Upper lobe of left lung (tissue), 4 donors: ENCODE measurements around the gene OR51L1.

Experiments
- POLR2A ChIP-seq, 4 donors: fragments of 450-650 bp; IDR thresholded peaks; one replicate each; pipeline ENCODE4 v1.5.1; 2016 to 2017; ENCODE audit warnings: antibody characterized with exemption in 4 of 4, mild to moderate bottlenecking in 2 of 4
- TF ChIP-seq, protein P1 (sequence below), 6 experiments: fragments of 450-650 bp in 4 of 6; fragments of 200-600 bp in 2 of 6; sonication (generic) in 2 of 6; IDR thresholded peaks; one replicate each; pipeline ENCODE4 v1.5.1; 2016 to 2019; ENCODE audit warnings: antibody characterized with exemption in 6 of 6

DNA sequence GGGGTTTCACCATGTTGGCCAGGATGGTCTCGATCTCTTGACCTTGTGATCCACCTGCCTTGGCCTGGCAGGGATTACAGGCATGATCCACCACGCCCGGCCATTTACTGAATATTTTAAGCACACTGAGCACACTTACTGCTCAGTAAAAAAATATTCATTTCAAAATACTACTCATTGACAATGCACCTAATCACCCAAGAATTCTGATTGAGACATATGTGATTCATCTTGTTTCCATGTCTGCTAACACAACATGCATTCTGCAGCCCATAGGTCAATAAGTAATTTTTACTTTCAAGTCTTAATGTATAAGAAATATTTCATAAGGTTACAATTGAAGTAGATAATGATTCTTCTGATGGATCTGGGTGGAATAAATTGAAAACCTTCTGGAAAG, 47.4 kb downstream of the OR51L1 start:
- TF ChIP-seq POLR2A (IDR thresholded peaks at IDR 0.05), result no peak
- TF ChIP-seq, protein P1, sequence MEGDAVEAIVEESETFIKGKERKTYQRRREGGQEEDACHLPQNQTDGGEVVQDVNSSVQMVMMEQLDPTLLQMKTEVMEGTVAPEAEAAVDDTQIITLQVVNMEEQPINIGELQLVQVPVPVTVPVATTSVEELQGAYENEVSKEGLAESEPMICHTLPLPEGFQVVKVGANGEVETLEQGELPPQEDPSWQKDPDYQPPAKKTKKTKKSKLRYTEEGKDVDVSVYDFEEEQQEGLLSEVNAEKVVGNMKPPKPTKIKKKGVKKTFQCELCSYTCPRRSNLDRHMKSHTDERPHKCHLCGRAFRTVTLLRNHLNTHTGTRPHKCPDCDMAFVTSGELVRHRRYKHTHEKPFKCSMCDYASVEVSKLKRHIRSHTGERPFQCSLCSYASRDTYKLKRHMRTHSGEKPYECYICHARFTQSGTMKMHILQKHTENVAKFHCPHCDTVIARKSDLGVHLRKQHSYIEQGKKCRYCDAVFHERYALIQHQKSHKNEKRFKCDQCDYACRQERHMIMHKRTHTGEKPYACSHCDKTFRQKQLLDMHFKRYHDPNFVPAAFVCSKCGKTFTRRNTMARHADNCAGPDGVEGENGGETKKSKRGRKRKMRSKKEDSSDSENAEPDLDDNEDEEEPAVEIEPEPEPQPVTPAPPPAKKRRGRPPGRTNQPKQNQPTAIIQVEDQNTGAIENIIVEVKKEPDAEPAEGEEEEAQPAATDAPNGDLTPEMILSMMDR (IDR thresholded peaks at IDR 0.05), result no peak
